HEK293T (cell line): Measurements from ENCODE around the gene APP.

Experiments used
- BHLHE40 ChIP-seq: fragments of 450-650 bp; IDR thresholded peaks from 2 replicates; pipeline ENCODE4 v1.6.1; 2016; ENCODE audit warnings: mild to moderate bottlenecking, moderate library complexity, borderline replicate concordance
- HDGF ChIP-seq: fragments of 450-650 bp; IDR thresholded peaks from 2 replicates; pipeline ENCODE4 v1.6.1; 2017; ENCODE audit warnings: antibody characterized with exemption, borderline replicate concordance
- NFRKB ChIP-seq: fragments of 450-650 bp; IDR thresholded peaks from 2 replicates; pipeline ENCODE4 v1.6.1; 2016; ENCODE audit warnings: mild to moderate bottlenecking, moderate library complexity
- SP1 ChIP-seq: fragments of 450-650 bp; IDR thresholded peaks from 2 replicates; pipeline ENCODE4 v1.6.1; 2017

- TF ChIP-seq NFRKB (no peak), HDGF (no peak), BHLHE40 (no peak), SP1 (no peak)
Observed at GRCh38 chr21:25960402-25960801, 210.2 kb downstream of the APP start.
